GM18519 (cell line): ENCODE results near the gene ANP32B.
"Not testable (repeated sequence)": the region's sequence is repeated elsewhere in the genome, so short reads cannot be mapped to it uniquely, and the experiment has no call there.

ENCODE experiments used
- ATAC-seq: cut with Tn5 transposase; IDR thresholded peaks from one replicate; pipeline ENCODE4 v1.9.1; 2021; ENCODE audit warnings: mild to moderate bottlenecking, moderate library complexity; ENCODE audit not compliant: unreplicated experiment, low FRiP score

The ANP32B gene

DNA sequence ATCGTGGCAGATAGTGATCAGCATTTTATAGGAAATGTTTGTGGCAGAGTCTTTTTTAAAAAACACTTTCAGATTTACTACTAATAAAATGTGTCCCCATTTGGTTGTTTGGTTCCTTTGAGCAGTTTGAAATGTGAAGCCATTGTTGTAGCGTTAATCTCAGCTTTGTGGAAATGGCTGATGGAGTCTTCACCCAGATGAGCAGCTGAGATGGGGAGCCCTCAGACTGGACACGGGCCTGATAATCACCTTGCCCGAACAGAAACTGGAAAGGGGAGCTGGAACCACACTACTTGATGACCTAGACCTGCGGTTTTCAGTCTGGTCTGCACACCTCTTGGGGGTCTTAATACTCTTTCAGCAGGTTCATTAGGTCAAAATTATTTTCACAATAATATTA, 20.6 kb upstream of the ANP32B start:
- no peak for ATAC-seq

DNA sequence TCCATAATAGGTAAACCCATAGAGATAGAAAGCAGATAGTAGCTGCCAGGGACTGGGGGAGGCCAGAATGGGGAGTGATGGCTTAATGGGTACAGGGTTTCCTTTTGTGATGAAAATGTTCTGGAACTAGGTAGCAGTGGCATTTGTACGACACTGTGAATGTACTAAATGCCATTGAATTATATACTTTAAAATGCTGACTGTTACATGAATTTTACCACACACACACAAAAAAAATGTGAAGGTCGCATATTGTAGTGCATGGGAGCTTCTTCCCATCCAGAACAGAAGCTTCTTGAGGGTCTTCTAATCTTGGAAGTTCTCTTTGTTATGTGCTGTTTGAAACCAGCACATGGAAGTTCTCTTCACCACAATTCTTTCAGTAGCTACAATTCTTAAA, 19.9 kb upstream of the ANP32B start:
- no peak for ATAC-seq

DNA sequence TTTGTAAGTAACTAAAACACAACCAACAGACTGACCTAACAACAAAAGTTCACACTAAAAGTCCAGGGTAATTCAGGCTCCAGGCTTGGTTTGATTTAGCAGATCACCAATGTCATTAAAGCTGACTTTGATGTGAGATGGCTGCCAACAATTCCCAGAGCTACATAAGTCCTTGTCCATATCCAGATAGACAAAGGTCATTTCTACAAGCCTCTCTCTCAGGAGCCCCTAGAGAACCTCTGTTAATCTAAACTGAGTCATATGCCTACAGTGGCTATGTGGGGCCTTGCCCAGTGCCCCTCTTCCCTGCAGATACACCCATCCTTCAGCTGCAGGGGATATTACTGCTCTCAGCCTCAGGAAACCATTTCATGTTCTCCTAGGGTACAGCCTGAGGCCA, 18.2 kb upstream of the ANP32B start:
- ATAC-seq, result no peak

DNA sequence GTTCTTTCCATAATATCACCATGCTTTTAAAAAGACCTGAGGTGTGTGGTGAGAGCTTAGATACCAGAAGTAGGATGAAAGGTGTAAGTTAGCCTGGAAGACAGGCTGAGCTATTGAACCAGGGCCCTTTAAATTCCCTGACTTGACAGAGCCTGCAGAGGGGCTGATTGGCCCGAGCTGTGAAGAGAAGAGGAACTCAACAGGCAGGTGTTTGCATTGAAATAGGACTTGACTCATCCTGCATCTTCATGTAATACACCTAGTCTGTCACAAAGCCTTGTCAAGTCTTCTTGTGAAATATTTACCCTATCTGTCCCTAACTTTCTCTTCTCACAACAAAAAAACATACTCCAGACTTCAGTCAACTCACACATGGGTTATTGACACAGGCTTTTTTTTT, 16.6 kb upstream of the ANP32B start:
- ATAC-seq, result no peak

DNA sequence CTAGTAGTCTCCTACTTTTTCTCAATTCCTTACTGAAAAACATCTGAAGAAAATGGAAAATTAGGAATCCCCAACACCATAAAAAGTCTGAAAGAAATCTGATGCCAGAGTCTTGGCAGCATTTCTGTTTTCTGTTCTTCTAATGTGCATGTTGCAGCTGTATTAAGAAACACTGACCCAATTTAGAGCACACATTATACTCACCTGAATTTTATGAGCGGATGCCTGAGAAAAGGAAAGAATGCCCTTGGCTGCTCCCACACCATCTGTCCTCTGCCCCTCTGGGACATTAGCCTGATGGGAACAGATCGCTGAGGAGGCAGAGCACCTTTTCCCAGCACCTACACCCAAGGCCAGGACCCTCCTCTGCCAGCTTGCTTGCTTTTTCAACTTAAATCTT, 14.1 kb upstream of the ANP32B start:
- ATAC-seq, result no peak

DNA sequence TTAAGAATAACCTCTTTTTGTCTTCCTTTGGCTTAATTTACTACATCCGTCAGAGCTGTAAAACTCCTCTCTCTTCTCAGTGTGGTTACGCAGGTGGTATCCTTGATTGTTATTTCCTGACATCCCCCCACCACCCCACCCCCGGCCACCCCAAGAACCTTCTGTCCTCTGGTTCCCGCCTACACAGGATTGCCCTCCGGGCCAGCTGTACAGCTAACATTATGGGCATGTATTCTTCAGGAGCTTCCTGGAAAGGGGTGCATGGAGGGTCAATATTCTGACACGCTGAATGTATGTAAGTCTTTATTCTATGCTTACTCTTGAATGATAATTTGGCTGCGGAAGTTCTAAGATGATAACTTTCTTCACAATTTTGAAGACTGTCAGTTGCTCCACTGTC, 13.0 kb upstream of the ANP32B start:
- no peak for ATAC-seq

DNA sequence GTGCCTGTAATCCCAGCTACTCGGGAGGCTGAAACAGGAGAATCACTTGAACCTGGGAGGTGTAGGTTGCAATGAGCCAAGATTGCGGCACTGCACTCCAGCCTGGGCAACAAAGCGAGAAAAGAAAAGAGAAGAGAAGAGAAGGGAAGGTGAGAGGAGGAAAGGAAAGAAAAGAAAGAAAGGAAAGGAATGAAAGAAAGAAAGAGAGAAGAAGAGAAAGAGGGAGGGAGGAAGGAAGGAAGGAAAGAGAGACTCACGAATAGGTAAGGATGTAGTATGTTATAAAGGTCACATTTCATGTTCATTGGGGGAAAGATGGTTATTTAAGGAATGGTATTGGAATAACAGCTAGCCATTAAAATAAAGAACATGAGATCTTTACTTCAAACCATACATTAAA, 10.4 kb upstream of the ANP32B start:
- ATAC-seq, result no peak

DNA sequence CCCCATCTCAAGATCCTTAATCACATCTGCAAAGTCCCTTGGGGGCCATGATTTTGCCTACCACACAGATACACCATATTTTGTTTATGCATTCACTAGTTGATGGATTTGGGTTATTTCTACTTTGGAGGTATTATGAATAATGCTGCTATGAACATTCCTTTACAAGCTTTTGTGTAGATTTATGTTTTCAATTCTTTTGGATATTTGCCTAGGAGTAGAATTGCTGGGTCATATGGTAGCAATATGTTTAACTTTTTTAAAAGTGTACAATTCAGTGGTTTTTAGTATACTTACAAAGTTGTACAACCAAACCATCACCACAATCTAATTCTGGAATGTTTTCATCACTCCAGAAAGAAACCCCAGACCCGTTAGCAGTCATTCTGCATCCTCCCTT, 7.8 kb upstream of the ANP32B start:
- no peak for ATAC-seq

DNA sequence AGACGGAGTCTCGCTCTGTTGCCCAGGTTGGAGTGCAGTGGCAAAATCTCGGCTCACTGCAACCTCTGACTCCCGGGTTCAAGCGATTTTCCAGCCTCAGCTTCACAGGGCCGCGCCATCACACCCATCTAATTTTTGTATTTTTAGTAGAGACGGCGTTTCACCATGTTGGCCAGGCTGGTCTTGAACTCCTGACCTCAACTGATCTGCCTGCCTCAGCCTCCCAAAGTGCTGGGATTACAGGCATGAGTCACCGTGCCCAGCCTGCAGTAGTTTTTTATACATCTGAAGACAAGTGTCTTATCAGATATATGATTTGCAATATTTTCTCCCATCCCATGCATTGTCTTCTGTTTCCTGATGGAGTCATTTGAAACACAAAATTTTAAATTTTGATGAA, 6.5 kb upstream of the ANP32B start:
- ATAC-seq, result not testable (repeated sequence)

DNA sequence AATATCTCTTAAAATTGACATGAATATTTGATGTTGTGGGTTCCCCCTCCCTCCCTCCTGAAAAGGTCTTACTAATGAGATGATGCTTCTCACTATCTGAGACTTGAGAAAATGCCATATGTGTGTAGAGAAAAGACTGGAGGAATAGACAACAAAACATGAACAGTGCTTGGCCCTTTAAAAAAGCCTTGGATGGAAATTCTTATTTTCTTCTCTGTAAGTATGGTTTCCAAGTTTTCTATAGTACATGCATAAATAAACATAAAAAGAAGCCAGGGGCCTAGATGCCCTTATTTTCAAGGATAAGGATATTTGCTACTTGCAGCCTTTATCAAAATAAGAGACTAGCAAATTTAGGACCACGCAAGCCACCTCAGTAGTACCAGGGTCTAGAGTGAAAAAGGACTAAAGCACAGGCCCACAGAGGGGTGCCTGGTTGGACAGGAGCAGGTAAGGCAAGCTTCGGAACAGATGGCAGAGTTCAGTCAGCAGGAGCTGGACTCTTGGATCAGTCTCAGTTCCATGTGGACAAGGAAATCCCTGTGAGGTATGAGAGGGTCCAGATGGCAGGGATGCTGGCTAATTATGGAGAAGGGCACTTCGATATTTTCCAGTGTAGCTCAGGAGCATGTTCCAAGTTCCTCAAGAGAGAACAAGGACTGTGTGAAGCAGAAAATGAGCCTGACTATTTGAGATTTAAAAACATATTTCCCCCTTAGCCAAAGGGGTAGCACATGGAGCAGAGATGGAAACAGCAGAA, 4.6 kb upstream of the ANP32B start:
- ATAC-seq, result no peak

DNA sequence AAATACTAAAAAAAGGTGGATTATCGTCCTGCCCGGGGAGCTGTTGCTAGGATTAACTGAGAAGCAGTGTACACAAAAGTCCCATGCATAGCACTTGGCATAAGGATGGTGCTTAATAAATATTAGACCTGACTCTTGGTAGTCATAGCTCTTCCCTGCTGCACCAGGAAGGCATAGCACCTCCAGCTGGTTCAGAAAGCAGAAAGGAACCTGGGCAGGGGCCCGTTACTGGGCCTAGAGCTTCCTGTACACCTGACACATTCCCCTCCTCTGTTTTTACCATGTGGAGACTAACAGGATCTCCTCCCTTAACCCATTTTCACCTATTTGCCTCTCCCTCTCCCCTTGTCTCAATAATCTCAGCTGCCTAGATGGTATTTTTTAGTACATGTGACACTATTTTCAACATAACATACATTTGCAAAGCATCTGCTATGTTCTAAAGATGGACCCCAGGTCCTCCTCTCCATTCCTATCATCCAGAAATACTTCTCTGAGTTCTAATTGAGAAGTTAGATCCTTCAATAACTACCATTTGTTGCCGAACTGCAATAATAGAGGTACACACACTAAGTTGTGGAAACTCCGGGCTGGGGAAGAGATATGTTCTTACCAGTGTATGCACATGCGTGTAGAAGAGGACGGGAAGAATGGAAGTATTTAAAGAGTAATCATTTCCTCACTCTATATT, 3.2 kb upstream of the ANP32B start:
- ATAC-seq, result no peak

DNA sequence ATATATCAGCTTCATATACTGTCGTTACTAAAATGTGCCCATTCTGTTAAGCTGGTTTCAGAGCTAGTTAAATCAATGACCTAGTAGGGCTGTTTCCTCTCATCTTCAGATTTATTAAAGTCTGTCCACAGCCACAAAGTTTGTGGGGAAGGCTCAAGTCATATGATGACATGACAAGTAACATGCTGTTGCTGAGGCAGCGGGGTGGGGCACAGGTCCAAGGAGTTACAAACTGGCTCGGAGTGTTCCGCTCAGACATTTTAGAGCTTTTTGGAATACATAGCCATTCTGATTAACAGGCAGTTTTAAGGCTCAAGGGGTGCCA, 2.7 kb upstream of the ANP32B start:
- no peak for ATAC-seq

DNA sequence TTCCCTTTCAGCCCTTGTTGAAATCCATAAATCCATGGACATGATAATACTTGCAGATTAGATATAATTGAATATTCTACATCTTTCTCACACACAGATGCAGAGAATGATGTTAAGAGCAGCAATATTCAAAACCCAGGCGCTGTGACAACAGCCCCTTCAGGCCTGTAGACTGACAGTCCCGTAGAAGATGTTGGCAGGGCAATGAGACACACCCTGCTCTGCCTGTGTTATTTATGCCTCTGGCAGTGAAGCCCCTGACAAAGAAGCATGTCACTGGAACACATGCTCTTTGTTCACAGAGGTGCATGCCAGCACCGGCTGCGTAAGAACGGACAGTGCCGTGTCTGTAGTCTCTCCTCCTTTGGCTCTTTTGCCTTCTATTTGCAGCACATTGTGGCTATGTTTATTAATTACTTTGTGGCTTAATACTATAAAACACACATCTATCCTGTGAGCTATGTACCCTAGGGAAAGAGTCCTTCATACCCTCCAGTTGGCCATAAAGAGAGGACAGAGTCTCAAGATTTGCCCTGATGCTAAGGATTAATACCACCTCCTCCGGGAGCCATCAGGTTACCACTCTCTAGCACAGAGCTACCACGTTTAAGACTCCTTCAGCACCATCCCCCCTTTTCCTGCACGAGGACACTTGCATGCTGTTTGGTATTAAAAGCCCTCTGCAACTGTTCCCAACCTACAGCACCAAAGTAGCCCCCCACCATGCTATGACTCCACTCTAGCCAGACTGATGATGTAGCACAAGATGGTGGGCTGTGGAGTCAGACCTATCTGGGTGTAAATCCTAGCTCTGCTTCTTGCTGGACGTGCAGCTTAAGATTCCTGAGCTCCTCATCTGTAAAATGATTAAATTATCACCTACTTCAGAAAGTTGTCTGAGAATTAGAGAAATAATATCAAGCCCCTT, 2.0 kb upstream of the ANP32B start:
- ATAC-seq, result no peak

DNA sequence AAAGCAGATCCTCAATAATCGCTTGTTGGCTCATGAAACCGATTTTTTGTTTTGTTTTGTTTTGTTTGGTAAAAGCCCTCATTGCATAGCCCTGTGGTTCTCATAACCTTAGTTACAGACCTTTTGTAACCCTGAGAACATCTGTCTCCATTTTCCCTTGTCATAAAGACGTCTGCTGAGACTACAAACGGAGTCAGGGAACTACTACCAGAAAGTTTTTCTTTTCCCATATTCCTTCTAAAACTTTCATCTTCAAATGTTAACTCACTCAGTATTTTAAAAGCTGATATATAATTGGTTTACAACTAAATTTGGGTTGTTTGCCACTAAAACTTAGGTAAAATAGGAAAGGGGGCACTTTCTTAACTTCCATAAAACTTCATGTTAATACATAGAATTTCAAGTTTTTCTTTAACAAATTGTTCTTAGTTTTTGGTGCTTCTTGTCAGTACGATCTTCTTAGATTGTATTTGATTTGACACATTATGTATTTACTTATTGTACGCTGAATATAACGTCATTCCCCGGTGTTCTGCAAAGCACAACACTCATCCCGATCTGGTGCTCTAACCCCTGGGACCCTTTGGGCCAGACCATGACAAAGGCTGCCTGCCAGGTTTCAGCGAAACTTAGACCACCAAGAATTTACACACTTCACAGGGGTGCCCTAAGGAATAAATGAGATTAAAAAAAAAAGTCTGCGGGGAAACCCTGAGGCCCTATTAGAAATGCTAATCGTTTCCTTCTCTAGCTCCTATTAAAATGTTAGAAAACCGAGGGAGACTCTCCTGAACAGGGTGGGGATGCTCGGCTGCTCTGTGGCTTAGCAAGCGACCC, 1.1 kb upstream of the ANP32B start:
- ATAC-seq, result no peak

DNA sequence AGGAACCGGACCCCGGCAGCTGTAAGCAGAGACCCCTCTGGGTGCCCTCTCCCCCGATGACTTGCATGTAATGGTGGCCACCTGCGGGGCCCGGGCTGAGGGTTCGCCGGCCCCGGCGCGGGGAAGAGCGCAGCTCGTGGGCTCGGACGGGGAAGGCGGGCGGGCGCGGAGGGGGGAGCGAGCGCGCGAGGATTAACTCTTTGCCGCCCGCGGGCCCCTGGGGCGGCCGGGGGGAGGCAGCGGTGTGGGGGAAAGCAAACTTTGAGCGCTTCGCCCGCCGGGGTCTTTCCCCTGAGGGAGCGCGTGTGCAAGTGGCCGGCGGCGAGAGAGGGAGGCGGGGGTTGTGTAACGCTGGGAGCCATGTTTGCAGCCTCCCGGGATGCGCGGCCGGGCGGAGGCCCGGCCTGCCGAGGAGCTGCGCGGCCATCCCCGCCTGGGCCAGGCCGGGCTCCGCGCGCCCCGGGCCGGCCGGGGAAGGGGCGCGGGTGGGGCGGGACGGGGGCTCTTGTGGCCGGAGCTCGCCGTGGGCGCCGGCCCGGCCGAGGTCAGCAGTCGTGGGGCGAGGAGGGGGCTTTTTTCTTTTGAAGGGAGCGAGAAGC, 547 bp downstream of the ANP32B start:
- no peak for ATAC-seq

DNA sequence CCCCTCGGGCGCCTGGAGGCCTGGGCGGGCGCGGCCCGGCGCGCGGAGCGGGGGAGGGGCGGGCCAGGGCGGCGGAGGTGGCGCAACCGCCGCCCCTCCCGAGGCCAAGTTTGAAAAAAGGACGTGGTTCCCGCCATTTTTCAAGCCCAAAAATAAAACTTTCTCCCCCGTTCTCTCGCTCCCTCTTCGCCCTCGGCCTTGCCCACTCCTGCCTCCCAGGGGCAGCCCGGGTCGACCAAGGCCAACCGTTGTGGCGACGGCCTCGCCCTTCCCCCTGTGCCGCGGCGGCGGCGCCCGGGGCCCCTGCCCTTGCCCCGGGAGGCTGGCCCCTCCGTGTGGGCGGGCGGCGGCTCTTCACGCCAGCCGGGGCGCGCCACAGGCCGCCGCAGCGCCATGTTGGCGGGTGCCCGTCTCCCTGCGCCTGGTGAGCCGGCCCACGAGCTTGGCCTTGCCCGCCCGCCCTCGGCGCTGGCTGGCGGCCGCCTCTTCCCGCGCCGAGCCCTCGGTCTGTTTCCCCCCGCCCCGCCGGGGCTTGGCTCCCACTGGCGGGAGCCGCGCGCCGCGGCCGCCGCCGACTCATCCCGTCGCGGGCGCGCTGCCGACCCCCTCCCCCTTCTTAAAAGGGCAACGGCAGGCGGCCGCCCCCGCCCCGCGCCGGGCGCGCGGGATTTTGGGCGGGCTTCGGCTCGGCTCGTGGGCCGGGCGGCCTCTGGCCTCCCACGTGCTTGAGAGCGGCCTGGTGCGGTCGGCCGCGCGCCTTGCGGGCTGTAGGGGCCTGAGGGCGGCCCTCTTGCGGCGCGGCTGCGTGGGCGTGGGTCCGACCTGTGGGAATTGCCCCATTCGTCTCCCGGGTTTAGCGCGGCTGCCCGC, 1.3 kb downstream of the ANP32B start:
- ATAC-seq, result no peak

DNA sequence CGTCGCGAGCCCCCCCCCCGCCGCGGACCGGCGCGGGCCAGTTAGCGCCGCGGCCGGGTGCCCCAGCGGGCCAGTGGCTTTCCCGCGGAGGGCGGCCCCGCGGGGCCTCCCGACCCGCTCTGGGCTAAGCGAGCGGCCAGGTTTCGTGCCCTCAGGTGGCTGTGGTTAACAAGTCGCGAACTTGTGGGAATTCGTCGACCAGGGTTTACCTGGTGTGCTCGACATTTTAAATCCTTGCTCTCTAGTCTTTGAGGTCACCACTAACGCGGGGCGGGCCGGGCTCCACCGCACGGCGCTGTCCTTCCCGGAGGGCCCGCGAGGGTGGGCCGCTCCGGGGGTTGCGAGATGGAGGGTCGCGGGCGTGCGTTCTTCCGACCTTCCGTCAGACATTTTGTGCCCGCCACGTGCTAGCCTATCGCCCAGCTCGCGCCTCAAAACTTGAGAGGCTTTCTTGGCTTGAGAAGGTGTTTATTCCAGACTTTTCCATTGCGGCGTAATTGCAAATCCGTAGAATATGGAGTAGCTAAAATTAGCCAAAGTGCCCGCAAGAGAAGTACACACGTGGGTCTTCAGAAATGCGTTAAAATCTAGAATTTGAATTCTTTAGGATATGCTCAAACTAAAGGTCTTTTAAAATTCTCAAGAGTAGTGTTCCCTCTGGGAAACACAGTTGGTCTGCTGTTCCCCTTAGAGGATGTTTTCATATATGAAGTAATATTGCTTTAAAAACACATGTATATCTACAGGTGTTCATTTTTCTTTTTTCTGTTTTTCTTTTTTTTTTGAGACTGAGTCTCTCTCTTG, 2.1 kb downstream of the ANP32B start:
- ATAC-seq, result no peak

DNA sequence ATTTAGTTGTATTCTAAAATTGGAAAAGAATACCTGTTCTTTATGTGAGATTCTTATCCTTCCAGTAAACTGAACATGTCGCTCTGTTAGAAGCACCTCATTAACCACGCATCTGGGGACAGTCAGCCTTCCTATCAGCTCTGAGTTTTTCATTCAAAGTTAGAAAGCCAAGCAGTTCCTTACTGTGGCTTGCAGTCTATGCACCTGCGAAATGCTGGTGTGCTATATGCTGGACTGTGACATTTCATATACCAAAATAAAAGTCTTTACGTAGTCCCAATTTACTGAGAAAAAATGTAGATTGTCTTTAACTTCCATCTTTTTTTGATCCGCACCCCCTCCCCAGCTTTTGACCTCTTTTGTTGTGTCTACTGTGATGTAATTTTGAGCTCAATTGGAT, 4.3 kb downstream of the ANP32B start:
- no peak for ATAC-seq
